Endodermal cell (in vitro differentiated cells): ENCODE results near the gene EFCAB14. TPM values are rescaled to one million over a fixed set of nuclear protein-coding genes. Genes with fewer than 3 reads are reported as not detected.
"Not testable (repeated sequence)": the region's sequence is repeated elsewhere in the genome, so short reads cannot be mapped to it uniquely, and the experiment has no call there.

Experiments used
- DNase-seq: peaks from one replicate; pipeline ENCODE4 v3.0.0-alpha.2; 2017
- H3K27ac ChIP-seq: 2 replicates; pipeline ENCODE4 v1.5.1; 2013; ENCODE audit warnings: mild to moderate bottlenecking, low read depth, low read length, moderate library complexity
- H3K27me3 ChIP-seq: 2 replicates; pipeline ENCODE4 v1.6.1; 2013; ENCODE audit warnings: mild to moderate bottlenecking, low read length, moderate library complexity; ENCODE audit not compliant: insufficient read depth, control insufficient read depth, poor library complexity, severe bottlenecking
- H3K36me3 ChIP-seq: 2 replicates; pipeline ENCODE4 v1.7.0; 2013; ENCODE audit warnings: mild to moderate bottlenecking, low read length, moderate library complexity; ENCODE audit not compliant: control insufficient read depth, insufficient read depth
- H3K4me1 ChIP-seq: one replicate; pipeline ENCODE4 v1.7.0; 2013; ENCODE audit warnings: low read length; ENCODE audit not compliant: control insufficient read depth, insufficient read depth
- H3K4me3 ChIP-seq: 2 replicates; pipeline ENCODE4 v1.5.1; 2013; ENCODE audit warnings: mild to moderate bottlenecking, low read length, moderate library complexity
- H3K9ac ChIP-seq: 2 replicates; pipeline ENCODE4 v1.6.1; 2013; ENCODE audit warnings: mild to moderate bottlenecking, low read length, moderate library complexity; ENCODE audit not compliant: poor library complexity, severe bottlenecking; ENCODE audit errors: extremely low read depth
- H3K9me3 ChIP-seq: 2 replicates; pipeline ENCODE4 v1.6.1; 2013; ENCODE audit warnings: mild to moderate bottlenecking, low read length, moderate library complexity; ENCODE audit not compliant: control insufficient read depth
- H3K27ac Mint-ChIP-seq: 2 replicates; pipeline ENCODE4 v1.8.0; 2020; ENCODE audit warnings: mixed read lengths
- H3K27me3 Mint-ChIP-seq: 2 replicates; pipeline ENCODE4 v1.8.0; 2021; ENCODE audit warnings: mild to moderate bottlenecking, mixed read lengths; ENCODE audit not compliant: insufficient read depth
- H3K36me3 Mint-ChIP-seq: 2 replicates; pipeline ENCODE4 v1.8.0; 2020; ENCODE audit warnings: low read depth, mixed read lengths
- H3K4me1 Mint-ChIP-seq: 2 replicates; pipeline ENCODE4 v1.8.0; 2020; ENCODE audit warnings: mixed read lengths
- H3K4me3 Mint-ChIP-seq: 2 replicates; pipeline ENCODE4 v1.8.0; 2020; ENCODE audit warnings: mild to moderate bottlenecking, moderate library complexity, mixed read lengths
- H3K9me3 Mint-ChIP-seq: 2 replicates; pipeline ENCODE4 v1.8.0; 2020; ENCODE audit warnings: mild to moderate bottlenecking, mixed read lengths
- CTCF ChIP-seq: fragments of 200-600 bp; sonication (generic); conservative IDR thresholded peaks from 2 replicates; pipeline ENCODE4 v1.5.0; 2021; ENCODE audit warnings: antibody characterized with exemption, mild to moderate bottlenecking
- WGBS, 2 experiments: methylation state at CpG; one replicate each; pipeline versions ENCODE4 v1.1.5 to v1.1.7; 2013; ENCODE audit warnings: missing lambda C conversion rate in 2 of 2, mixed read lengths in 1 of 2; ENCODE audit not compliant: insufficient coverage in 1 of 2, insufficient read length in 1 of 2; 5-methylcytosine and 5-hydroxymethylcytosine counted together
- total RNA-seq, 2 donors: library from RNA; stranded (reverse); fragmentation: NEBNext Ultra II Directional in 1 of 2; extraction: Animal tissue kit (Norgen Biotek cat#: 25700) in 1 of 2; gene quantifications; 2 replicates in 1 of 2; 3 replicates in 1 of 2; pipeline ENCODE4 v1.2.1, GENCODE V29; 2021

Gene EFCAB14
- total RNA-seq, 2 donors from 2014 or later, result 82.7 to 83.4 TPM

GRCh38 chr1:46721204-46721603 lies 2.3 kb upstream of the EFCAB14 start:
- Histone ChIP-seq H3K36me3 (no peaks in the 10 kb centered on the region), H3K9ac (no peak overlapping the region), H3K27ac (no peak overlapping the region), H3K4me1 (peaks cover 14% of the 10 kb centered on the region), H3K9me3 (peaks cover 2% of the 10 kb centered on the region), H3K4me3 (no peak overlapping the region), H3K27me3 (no peaks in the 10 kb centered on the region)
- Mint-ChIP-seq H3K36me3 (peaks cover 11% of the 10 kb centered on the region), H3K27ac (no peak overlapping the region), H3K4me3 (no peak overlapping the region), H3K27me3 (peaks cover 4% of the 10 kb centered on the region), H3K4me1 (peaks cover 52% of the 10 kb centered on the region), H3K9me3 (no peaks in the 10 kb centered on the region)
- no peak for TF ChIP-seq CTCF
- no peak for DNase-seq
- WGBS, 2 experiments, result 100% methylated on average over 1 of the region's 1 CpG

DNA sequence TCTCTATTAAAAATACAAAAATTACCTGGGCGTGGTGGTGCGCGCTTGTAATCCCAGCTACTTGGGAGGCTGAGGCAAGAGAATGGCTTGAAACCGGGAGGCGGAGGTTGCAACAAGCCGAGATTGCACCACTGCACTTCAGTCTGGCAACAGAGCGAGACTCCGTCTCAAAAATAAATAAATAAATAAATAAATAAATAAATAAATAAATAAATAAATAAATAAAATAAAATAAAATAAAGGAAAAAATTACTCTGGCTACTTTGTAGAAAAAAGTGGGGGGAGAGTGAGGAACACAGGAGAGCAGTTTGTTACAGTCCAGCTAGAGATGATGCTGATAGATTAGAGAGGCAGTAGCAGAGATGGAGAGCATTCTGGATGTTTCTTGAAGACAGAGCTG lies 1.4 kb upstream of the EFCAB14 start:
- not testable (repeated sequence) for DNase-seq, H3K27me3 Mint-ChIP-seq, H3K9ac ChIP-seq, H3K27ac ChIP-seq, H3K4me3 ChIP-seq, H3K36me3 ChIP-seq, H3K4me3 Mint-ChIP-seq, H3K9me3 ChIP-seq, H3K27ac Mint-ChIP-seq, H3K27me3 ChIP-seq, H3K9me3 Mint-ChIP-seq
- peaks cover 17% of the 10 kb centered on the region for H3K36me3 Mint-ChIP-seq
- H3K4me1 Mint-ChIP-seq, result peaks cover 56% of the 10 kb centered on the region
- 84 to 98% methylated on average over 5 to 6 of the region's 8 CpGs for WGBS, 2 experiments
- peaks cover 18% of the 10 kb centered on the region for H3K4me1 ChIP-seq

- Histone ChIP-seq H3K9ac (no peak overlapping the region), H3K27ac (no peak overlapping the region), H3K4me3 (peak overlapping the region; percentile 94), H3K4me1 (peaks cover 14% of the 10 kb centered on the region), H3K36me3 (peaks cover 12% of the 10 kb centered on the region), H3K27me3 (no peaks in the 10 kb centered on the region), H3K9me3 (no peaks in the 10 kb centered on the region)
- no peak for TF ChIP-seq CTCF
- H3K27me3 Mint-ChIP-seq, result no peaks in the 10 kb centered on the region
- H3K36me3 Mint-ChIP-seq, result peaks cover 23% of the 10 kb centered on the region
- peak overlapping the region; percentile 85 for H3K4me3 Mint-ChIP-seq
- no peaks in the 10 kb centered on the region for H3K9me3 Mint-ChIP-seq
- H3K4me1 Mint-ChIP-seq, result peaks cover 55% of the 10 kb centered on the region
- DNase-seq, result no peak
- WGBS, 2 experiments, result 62 to 65% methylated on average over 2 to 3 of the region's 3 CpGs
- H3K27ac Mint-ChIP-seq, result no peak overlapping the region
Observed at GRCh38 chr1:46719689-46720088, 775 bp upstream of the EFCAB14 start.

DNA sequence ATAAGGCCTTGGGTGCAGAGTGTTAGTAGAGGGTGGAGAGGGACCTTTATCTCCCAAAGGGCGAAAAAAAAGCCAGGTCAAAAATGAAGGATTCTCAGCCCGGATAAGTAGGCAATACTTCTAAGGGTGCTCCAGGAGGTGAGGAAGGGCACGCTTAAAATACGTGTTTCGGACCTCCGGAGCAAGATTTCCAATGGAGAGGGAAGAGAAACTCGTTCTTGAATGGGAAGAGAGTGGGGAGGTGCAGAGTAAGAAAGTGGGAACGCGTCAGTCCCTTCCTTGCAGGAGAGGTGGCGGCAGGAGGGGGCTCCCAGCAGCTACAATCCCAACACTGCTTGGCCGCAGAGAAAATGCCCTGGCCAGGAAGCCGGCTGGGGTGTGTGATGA lies 581 bp downstream of the EFCAB14 start:
- Mint-ChIP-seq H3K27me3 (no peaks in the 10 kb centered on the region), H3K4me1 (peaks cover 45% of the 10 kb centered on the region), H3K4me3 (peak overlapping the region; percentile 85), H3K9me3 (no peaks in the 10 kb centered on the region), H3K27ac (peak overlapping the region; percentile 90), H3K36me3 (peaks cover 31% of the 10 kb centered on the region)
- Histone ChIP-seq H3K4me3 (peak overlapping the region; percentile 94), H3K27me3 (no peaks in the 10 kb centered on the region), H3K4me1 (peaks cover 11% of the 10 kb centered on the region), H3K36me3 (peaks cover 26% of the 10 kb centered on the region), H3K27ac (no peak overlapping the region), H3K9ac (peak overlapping the region; percentile 71), H3K9me3 (no peaks in the 10 kb centered on the region)
- no peak for DNase-seq
- 3 to 5% methylated on average over 10 to 12 of the region's 12 CpGs for WGBS, 2 experiments
- TF ChIP-seq CTCF, result no peak
